G401 (cell line): ENCODE measurements around the gene FAM110D. TPM values are rescaled to one million over a fixed set of nuclear protein-coding genes. Genes with fewer than 3 reads are reported as not detected.

ENCODE experiments used
- total RNA-seq: library from RNA; depleted of rRNA; stranded (reverse); fragments of >200 nt; shearing (Covaris generic); gene quantifications from 2 replicates; pipeline ENCODE4 v1.2.3, GENCODE V29; 2014; rRNA removed

The FAM110D gene
- total RNA-seq, 1 experiment from 2014 or later, result 3.5 TPM

Other genes starting within 250 kb of the FAM110D start
- gene PAFAH2, start 161.0 kb upstream of the FAM110D start, total RNA-seq, result 6.5 and 9.2 TPM in 2 replicates
- gene EXTL1, start 137.3 kb upstream of the FAM110D start, total RNA-seq, result 88.2 and 101 TPM in 2 replicates
- 0.88 TPM in 1 of 2 replicates, not detected in the other for gene SLC30A2, start 113.0 kb upstream of the FAM110D start, total RNA-seq
- gene TRIM63, start 91.4 kb upstream of the FAM110D start, total RNA-seq, result not detected in 2 replicates
- 5.4 and 7.1 TPM in 2 replicates for gene PDIK1L, start 47.3 kb upstream of the FAM110D start, total RNA-seq
- gene C1orf232, start 9.9 kb downstream of the FAM110D start, total RNA-seq, result not detected in 2 replicates
- 46.4 and 97.1 TPM in 2 replicates for gene ZNF593, start 10.8 kb downstream of the FAM110D start, total RNA-seq
- gene ZNF593OS, start 12.8 kb downstream of the FAM110D start, total RNA-seq, result not detected in 2 replicates
- gene CNKSR1, start 18.4 kb downstream of the FAM110D start, total RNA-seq, result not detected in 2 replicates
- gene CATSPER4, start 31.5 kb downstream of the FAM110D start, total RNA-seq, result not detected in 2 replicates
- gene CEP85, start 75.1 kb downstream of the FAM110D start, total RNA-seq, result 16.7 and 19.1 TPM in 2 replicates
- 5.0 and 7.4 TPM in 2 replicates for gene SH3BGRL3, start 121.0 kb downstream of the FAM110D start, total RNA-seq
- gene UBXN11, start 147.6 kb downstream of the FAM110D start, total RNA-seq, result 21.0 and 27.3 TPM in 2 replicates
- 0.55 and 2.3 TPM in 2 replicates for gene CD52, start 158.9 kb downstream of the FAM110D start, total RNA-seq
- gene CRYBG2, start 195.1 kb downstream of the FAM110D start, total RNA-seq, result 5.5 and 18.6 TPM in 2 replicates
- not detected in 2 replicates for gene ZNF683, start 213.7 kb downstream of the FAM110D start, total RNA-seq